ENCODE data around the gene TNFRSF25.

- TF ChIP-seq, protein P1, sequence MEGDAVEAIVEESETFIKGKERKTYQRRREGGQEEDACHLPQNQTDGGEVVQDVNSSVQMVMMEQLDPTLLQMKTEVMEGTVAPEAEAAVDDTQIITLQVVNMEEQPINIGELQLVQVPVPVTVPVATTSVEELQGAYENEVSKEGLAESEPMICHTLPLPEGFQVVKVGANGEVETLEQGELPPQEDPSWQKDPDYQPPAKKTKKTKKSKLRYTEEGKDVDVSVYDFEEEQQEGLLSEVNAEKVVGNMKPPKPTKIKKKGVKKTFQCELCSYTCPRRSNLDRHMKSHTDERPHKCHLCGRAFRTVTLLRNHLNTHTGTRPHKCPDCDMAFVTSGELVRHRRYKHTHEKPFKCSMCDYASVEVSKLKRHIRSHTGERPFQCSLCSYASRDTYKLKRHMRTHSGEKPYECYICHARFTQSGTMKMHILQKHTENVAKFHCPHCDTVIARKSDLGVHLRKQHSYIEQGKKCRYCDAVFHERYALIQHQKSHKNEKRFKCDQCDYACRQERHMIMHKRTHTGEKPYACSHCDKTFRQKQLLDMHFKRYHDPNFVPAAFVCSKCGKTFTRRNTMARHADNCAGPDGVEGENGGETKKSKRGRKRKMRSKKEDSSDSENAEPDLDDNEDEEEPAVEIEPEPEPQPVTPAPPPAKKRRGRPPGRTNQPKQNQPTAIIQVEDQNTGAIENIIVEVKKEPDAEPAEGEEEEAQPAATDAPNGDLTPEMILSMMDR (IDR thresholded peaks at IDR 0.05), result no peak
- TF ChIP-seq POLR2A (IDR thresholded peaks at IDR 0.05), result no peak
Observed at GRCh38 chr1:6490181-6491080, 24.5 kb upstream of the TNFRSF25 start.
